Sciatic nerve (tissue), 2 donors: Measurements from ENCODE around the gene UBIAD1. TPM values are rescaled to one million over a fixed set of nuclear protein-coding genes. Genes with fewer than 3 reads are reported as not detected.
"Not testable (repeated sequence)": the region's sequence is repeated elsewhere in the genome, so short reads cannot be mapped to it uniquely, and the experiment has no call there.

Experiments
- ATAC-seq: fragments of 200-7000 bp; cut with Tn5 transposase; one replicate; pipeline ENCODE4 v1.9.1; 2020; ENCODE audit warnings: mild to moderate bottlenecking, moderate library complexity
- DNase-seq: peaks from one replicate; pipeline ENCODE4 v3.0.0-alpha.2; 2020; ENCODE audit warnings: low spot score
- intact Hi-C: fragments of 100-400 bp; cut with DNase I; formaldehyde crosslinking; loops from one replicate; pipeline ENCODE4 v1.14.2; 2022
- total RNA-seq: library from RNA; stranded (reverse); fragmentation: NEBNext Ultra II Directional; extraction: Animal tissue kit (Norgen Biotek cat#: 25700); gene quantifications from one replicate; pipeline ENCODE4 v1.2.1, GENCODE V29; 2021
- donor health status: DM: no; HTN: no; CAD: no.
- donor health status: DM: no; HTN: no; CAD: no.

The UBIAD1 gene
- total RNA-seq: 13.9 TPM

DNA sequence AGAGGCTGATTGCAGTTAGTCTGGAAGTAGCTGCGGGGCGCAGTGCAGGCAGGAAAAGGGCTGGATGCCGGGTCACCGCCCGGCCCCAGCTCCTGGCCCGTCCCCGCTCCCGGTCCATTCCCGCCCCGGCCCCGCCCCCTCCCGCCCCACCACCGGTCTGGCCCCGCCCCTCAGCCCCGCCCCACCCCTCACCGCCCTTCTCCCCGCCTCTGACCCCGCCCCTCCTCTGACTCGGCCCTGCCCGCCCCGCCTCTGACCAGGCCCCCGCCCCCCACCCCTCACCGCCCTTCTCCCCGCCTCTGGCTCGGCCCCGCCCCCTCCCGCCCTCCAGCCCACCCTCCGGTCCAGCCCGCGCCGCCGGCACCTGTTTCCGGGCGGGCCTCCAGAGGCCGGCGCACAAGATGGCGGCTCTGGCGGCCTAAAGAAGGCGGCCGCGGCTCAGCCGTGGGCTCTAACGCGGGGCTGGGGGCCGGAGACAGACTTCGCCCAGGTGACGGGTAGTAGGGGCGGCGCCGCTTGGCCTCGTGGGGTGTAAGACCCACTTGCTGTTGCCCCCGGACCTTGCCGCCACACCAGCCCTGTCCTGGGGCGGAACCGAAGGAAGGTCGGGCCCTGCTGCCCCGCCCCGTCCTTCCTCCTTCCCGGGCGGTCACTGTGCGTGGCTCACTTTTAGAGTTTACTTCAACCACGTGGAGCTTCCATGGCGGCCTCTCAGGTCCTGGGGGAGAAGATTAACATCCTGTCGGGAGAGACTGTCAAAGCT lies at the start of gene UBIAD1:
Gene UBIAD1, plus strand, starts transcription at position 367 of the 763 bp plus-strand sequence. Its CDS starts 334 bp downstream, at position 701.
- ATAC-seq: peak; percentile 95
- intact Hi-C loops: no loop called here

DNA sequence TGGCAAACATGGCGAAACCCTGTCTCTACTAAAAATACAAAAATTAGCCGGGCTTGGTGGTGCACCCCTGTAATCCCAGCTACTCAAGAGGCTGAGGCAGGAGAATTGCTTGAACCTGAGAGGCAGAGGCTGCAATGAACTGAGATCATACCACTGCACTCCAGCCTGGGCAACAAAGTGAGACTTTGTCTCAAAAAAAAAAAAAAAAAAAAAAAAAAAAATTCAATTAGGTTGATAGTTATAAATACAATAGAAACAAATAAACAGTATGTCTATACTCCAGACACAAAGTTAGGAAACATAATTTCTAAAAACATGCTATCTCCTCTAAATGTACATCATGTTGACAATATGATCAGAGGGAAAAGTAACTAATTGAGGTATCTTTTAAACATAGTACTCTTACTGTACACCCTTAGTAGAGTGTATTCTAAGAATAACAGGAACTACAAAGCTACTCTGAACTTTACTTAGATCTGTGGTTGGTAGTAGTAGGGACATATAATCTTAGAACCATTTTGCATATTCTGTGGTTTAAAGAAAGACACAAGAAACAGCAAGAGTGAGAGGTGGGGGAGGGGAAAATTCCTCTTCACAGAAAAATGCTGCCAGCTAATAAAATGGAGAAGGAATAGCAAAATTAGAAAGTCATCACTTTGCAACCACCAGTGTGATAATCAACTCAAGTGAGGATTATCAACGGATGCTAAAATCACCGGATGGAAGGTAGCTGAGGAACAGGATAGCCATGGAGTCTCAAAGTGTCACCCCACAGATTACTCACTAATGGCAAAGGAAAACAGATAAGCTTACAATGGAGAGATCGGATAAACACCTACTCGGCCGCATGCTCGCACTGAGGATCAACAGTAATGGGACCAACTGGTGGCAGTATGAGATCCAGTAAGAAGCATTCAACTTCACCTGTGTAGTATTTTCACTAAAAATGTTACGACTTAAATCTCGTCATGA lies 45.6 kb upstream of the UBIAD1 start:
- DNase-seq (no peak), ATAC-seq (no peak)
- intact Hi-C loops: no loop called here

More for the DNA sequence above, at the start of gene UBIAD1:
- DNase-seq: peak; percentile 92

DNA sequence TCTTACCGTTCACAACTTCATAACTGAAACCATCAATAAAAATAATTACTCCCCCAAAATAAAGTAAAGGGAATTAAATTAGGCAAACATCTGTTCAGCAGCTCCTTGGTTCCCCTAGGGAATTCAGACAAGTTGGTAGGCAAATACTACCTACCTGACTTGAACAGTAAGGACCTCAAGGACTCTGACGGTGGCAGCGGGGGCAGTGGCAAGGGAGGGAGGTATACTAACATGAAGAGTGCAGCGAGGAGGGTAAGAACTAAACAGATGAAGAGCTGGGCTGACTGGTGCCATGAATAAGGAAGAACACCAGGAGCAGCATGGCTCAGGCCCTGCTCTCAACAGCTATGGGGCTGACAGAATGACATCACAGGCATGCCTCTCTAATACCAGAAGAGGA lies 43.8 kb upstream of the UBIAD1 start:
- intact Hi-C loops: no loop called here
- ATAC-seq (no peak), DNase-seq (no peak)

DNA sequence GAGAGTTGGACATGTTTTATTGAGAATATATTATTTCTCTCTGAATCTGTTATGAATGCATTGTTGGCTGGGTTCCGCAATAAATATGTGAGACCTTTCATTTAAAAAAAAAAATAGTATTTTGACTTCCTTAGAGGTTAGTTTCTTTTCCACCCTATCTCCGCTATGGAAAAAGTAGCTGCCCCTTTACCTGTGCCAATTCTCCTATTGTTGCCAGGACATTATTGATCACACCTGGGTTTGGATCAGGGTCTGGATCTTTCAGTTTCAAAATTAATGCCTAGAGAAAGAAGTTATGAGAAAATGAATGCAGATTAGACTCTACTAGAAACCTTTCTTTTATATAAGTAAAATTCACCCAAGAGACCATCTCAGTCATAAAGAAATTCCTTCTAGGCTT lies 39.8 kb upstream of the UBIAD1 start:
- no peak for ATAC-seq
- intact Hi-C loops: no loop called here
- no peak for DNase-seq

GRCh38 chr1:11237356-11237755 lies 35.6 kb upstream of the UBIAD1 start:
- no peak for ATAC-seq
- intact Hi-C loops: no loop called here
- no peak for DNase-seq

DNA sequence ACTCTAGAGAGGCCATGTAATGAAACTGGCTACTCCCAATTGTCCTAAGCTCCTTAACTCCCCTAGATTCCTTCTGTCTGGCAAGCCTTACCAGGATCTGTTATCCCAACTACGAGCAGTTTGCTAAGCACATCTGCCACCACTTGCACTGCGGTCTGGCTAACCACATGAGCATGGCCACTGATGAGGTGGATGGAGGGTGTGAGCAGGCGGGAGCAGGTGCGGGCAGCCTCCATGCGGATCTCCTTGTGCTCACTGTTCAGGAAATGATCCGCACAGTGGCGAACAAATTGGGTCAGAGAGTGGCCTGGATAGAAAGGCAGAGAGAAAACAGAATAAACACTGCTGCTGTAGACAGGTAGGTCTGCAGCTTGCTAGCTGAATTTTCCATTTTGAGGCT lies 34.7 kb upstream of the UBIAD1 start:
- ATAC-seq (no peak), DNase-seq (no peak)
- intact Hi-C loops: no loop called here

DNA sequence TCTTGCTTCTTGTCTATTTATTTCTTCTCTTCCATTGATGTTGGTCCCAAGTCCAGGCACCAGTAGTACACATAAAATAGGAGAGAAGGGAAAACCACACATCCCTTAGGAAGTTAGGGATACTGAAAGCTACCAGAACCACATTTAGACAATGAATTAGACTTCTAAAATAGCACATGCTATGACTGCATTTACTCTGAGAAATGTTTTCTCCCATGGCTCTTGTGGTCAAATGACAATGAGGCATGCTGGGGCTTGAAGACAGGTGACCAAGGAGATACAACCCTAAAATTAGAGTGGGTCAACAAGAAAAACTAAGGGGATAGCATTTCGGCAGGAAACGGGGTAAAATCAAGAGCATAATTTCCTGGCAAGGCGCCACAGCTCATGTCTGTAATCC lies 27.8 kb upstream of the UBIAD1 start:
- no peak for DNase-seq
- intact Hi-C loops: no loop called here

GRCh38 chr1:11245904-11246719 lies 26.9 kb upstream of the UBIAD1 start:
- no peak for DNase-seq
- no peak for ATAC-seq
- intact Hi-C loops: no loop called here

More for the DNA sequence above, 27.8 kb upstream of the UBIAD1 start:
- ATAC-seq: no peak

GRCh38 chr1:11248169-11248568 lies 24.8 kb upstream of the UBIAD1 start:
- ATAC-seq: peak; percentile 74

GRCh38 chr1:11252538-11252937 lies 20.5 kb upstream of the UBIAD1 start:
- intact Hi-C loops: loop anchor here (10.0 kb wide), 2 partner anchors 188 to 382 kb away; partner anchors contain the start of gene SRM
- DNase-seq (no peak), ATAC-seq (no peak)

More at GRCh38 chr1:11248169-11248568, 24.8 kb upstream of the UBIAD1 start:
- intact Hi-C loops: no loop called here
- DNase-seq: peak; percentile 25

DNA sequence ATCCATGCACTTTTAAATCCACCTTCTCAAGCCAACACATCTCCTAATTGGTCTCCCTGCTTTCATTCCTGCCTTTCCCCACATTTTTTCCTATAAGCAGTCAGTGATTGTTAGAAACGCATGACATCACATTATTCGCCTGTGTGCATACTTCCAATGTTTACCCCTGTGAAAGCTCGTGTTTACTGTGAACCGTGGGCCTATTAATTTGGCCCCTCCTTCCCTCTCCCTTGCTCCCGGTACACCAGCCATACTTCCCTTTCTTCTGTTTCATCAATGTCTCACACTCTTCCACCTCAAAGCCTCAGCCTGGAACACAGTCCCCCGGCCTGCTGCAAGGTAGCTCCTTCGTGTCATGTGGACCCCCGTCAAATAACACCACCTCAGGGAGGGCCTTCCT lies 19.8 kb upstream of the UBIAD1 start:
- intact Hi-C loops: loop anchor here (10.0 kb wide), 2 partner anchors 188 to 382 kb away; partner anchors contain the start of gene SRM
- DNase-seq: no peak
- no peak for ATAC-seq

- no peak for DNase-seq
- ATAC-seq: no peak
- intact Hi-C loops: loop anchor here (10.0 kb wide), 2 partner anchors 191 to 379 kb away; partner anchors contain the start of gene SRM
Measured at GRCh38 chr1:11256299-11256698, 16.7 kb upstream of the UBIAD1 start.

GRCh38 chr1:11262171-11263049 lies 10.6 kb upstream of the UBIAD1 start, which contains the start of gene MTOR:
Gene MTOR (minus strand): TSS chr1:11262551. CDS start chr1:11259409, 3,142 bp downstream.
- intact Hi-C loops: no loop called here
- ATAC-seq (peak; percentile 100), DNase-seq (peak; percentile 97)

DNA sequence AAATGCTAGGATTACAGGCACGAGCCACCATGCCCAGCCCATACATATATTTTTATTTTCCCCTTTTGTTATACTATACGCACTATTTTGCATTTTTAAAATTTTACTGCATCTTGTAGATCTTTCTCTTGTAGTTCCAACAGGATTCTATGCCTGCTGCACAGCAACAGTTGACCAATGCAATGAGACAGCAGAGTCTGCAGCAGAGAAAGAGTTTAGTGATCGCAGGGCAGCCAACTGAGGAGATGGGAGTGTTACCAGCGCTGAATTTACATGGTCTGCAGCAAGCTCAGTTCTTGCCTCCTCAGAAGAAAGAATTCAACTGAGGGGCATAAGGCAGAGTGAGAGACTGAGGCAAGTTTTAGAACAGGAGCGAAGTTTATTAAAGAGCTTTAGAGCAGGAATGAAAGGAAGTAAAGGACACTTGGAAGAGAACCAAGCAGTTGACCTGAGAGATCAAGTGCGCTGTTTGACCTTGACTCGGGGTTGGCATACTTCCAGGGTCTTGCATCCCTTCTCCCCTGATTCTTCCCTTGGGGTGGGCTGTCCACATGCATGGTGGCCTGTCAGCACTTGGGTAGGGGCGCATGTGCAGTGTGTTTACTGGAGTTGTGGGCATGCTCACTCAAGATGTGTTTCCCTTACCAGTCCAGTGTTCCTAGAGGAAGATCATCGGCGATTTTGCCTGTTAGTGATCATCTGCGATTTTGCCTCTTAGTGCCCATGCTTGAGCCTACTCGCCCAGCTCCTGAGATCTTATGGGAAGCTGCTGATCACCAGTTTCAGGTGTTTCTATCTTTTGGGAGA lies 6.5 kb upstream of the UBIAD1 start:
- DNase-seq: no peak
- no peak for ATAC-seq
- intact Hi-C loops: no loop called here

DNA sequence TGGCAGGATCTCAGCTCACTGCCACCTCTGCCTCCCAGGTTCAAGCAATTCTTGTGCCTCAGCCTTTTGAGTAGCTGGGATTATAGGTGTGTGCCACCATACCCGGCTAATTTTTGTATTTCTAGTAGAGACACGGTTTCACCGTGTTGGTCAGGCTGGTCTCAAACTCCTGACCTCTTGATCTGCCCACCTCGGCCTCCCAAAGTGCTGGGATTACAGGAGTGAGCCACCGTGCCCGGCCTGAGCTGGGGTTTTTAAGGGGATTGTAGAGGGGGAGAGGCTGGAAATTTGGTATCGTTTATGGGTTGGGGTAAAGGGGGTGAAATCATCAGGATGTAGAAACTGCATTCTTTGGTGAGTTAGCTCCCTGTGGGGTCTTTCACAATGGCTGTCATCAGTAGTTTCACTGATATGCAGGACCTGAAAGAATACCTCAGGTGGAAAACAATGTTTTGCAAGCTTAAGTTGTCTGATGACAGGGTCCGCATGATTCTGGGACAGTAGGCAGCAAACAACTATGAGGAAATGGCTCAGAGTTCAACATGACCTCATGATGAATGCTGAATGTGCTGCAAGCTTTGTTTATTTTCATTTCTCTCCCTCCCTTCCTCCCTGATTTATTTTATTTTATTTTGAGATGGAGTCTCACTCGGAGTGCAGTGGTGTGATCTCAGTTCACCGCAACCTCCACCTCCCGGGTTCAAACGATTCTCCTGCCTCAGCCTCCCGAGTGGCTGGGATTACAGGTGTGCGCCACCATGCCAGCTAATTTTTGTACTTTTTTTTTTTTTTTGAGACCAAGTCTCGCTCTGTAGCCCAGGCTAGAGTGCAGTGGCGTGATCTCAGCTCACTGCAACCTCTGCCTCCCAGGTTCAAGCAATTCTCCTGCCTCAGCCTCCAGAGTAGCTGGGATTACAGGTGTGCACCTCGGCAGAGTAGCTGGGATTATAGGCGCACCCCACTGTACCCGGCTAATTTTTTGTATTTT lies 5.4 kb upstream of the UBIAD1 start:
- intact Hi-C loops, ATAC-seq, DNase-seq: not testable (repeated sequence)

DNA sequence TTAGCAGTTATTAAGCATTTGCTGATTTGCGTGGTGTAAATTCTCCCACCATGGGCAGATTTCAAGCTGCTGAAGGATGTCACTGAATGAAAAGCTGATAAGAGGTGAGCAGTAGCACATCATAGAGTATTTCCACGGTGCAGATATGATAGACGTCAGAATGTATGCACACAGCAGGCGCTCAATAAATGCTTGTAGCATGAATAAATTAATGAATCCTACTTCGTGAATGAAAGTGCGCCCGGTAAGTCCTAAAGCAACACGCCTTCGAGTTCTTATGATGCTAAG lies 510 bp upstream of the UBIAD1 start:
- ATAC-seq: no peak
- intact Hi-C loops: no loop called here
- no peak for DNase-seq
